ENCODE results near the gene PAXX. TPM values are rescaled to one million over a fixed set of nuclear protein-coding genes. Genes with fewer than 3 reads are reported as not detected.
A peak's percentile ranks its signal among the peaks of the same experiment; 100 is the strongest.

The PAXX gene, protein sequence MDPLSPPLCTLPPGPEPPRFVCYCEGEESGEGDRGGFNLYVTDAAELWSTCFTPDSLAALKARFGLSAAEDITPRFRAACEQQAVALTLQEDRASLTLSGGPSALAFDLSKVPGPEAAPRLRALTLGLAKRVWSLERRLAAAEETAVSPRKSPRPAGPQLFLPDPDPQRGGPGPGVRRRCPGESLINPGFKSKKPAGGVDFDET
- total RNA-seq, result 10 to 100 TPM; 49.3 to 85.2 (median 66.0) TPM

DNA sequence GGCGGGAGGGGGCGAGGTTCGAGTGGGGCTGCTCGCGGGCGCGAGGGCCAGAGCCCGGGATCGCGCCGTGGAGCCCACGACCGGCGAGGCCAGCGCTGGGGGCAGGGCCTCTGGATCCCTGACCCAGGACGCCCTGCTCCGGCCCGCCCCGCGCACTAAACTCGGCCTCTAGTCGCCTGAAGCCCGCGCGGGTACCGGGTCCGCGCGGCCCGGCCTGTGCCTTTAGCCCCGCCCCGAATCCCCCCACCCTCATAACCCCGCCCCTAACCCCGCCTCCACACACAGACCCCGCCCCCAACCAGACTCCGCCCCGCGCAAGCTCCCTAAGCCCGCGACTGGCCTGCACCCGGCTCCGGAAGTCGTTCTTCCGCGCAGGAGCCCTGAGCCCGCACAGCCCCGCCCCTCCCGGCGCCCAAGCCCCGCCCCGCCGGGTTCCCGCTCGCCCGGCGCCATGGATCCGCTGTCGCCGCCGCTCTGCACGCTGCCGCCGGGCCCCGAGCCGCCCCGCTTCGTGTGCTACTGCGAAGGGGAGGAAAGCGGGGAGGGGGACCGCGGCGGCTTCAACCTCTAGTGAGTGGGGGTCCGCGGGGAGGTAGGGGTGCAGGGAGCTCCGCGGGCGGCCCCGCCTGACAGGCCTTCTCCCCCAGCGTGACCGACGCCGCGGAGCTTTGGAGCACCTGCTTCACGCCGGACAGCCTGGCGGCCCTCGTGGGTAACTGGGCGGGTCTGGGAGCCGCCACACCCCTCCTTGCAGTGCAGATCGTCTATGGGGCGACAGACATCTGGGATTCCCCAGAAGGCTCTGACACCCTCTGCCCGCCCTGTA lies at the start of gene PAXX:
Gene PAXX, plus strand, starts transcription at position 430 of the 826 bp plus-strand sequence. Its CDS starts 22 bp downstream, at position 452.
- Histone ChIP-seq H3K4me1 (peaks cover 26 to 52% (median 43%) of the 10 kb centered on the region in 4 donors), H3K36me3 (no peaks in the 10 kb centered on the region), H3K27me3 (peaks cover 28% of the 10 kb centered on the region), H3K4me3 (peak within 1 kb of the TSS; percentile 64 to 79 (median 66)), H3K27ac (peak within 1 kb of the TSS; percentile 93 to 96 (median 94)), H3K9me3 (no peaks in the 10 kb centered on the region)
- TF ChIP-seq POLR2AphosphoS5 (IDR thresholded peaks at IDR 0.05) (peak in 1 of 3 donors; percentile 66), EP300 (IDR thresholded peaks at IDR 0.05; ENCODE audit: low read depth) (no peak), POLR2A (IDR thresholded peaks at IDR 0.05) (peak; percentile 18)
- TF ChIP-seq, protein P1, sequence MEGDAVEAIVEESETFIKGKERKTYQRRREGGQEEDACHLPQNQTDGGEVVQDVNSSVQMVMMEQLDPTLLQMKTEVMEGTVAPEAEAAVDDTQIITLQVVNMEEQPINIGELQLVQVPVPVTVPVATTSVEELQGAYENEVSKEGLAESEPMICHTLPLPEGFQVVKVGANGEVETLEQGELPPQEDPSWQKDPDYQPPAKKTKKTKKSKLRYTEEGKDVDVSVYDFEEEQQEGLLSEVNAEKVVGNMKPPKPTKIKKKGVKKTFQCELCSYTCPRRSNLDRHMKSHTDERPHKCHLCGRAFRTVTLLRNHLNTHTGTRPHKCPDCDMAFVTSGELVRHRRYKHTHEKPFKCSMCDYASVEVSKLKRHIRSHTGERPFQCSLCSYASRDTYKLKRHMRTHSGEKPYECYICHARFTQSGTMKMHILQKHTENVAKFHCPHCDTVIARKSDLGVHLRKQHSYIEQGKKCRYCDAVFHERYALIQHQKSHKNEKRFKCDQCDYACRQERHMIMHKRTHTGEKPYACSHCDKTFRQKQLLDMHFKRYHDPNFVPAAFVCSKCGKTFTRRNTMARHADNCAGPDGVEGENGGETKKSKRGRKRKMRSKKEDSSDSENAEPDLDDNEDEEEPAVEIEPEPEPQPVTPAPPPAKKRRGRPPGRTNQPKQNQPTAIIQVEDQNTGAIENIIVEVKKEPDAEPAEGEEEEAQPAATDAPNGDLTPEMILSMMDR (IDR thresholded peaks at IDR 0.05), result peak in 1 of 5 experiments; percentile 22
- WGBS, 2 donors (ENCODE audit: low coverage in 1 of 2), result 1% methylated on average over 20 of the region's 92 CpGs; no CpG with 5 or more reads in 1 of the 2 donors
- intact Hi-C loops (cut with DNase I; ENCODE audit: low total_unique reads), result no loop called here
- in situ Hi-C loops (cut with MboI; ENCODE audit: low pct_ligation_motif_present in 1 of 4, low pct_unique_long_range_greater_than_20kb in 1 of 4, low sequenced_read_pairs in 3 of 4), result no loop called here
- peak; percentile 96 for DNase-seq

DNA sequence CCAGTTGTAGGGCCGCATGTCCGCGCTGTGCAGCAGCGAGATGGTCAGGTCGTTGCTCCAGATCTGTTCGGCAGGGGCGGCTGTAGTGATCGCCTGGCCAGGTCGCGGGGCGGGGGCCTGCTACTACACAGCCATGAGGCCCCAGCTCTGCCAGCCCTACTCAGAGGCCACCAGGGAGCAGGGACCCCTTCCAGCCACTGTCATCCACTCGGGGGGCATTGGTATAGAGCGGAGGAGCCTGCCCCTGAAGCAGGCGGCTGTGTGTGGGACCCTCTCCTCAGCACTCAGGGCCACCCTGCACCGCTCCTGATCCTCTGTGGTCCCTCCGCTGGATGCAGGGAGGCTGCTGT lies 49.4 kb upstream of the PAXX start:
- H3K27ac ChIP-seq, result peak overlapping the region in 2 of 4 donors; percentile 93 to 96
- TF ChIP-seq POLR2A (IDR thresholded peaks at IDR 0.05), result no peak
- no peak for TF ChIP-seq POLR2AphosphoS5 (IDR thresholded peaks at IDR 0.05)
- TF ChIP-seq EP300 (IDR thresholded peaks at IDR 0.05; ENCODE audit: low read depth), result no peak
- TF ChIP-seq, protein P1 (IDR thresholded peaks at IDR 0.05), result no peak
- intact Hi-C loops (cut with DNase I; ENCODE audit: low total_unique reads), result loop anchor here (10.0 kb wide), 1 partner anchor 78 kb away; the partner anchor contains the start of gene EDF1
- DNase-seq, result no peak
- WGBS, 2 donors (ENCODE audit: low coverage in 1 of 2), result 89% methylated on average over 8 of the region's 16 CpGs; no CpG with 5 or more reads in 1 of the 2 donors
- H3K27me3 ChIP-seq, result no peaks in the 10 kb centered on the region
- H3K36me3 ChIP-seq, result peaks cover 0 to 26% (median 14%) of the 10 kb centered on the region in 4 donors
- H3K4me3 ChIP-seq, result peak overlapping the region in 2 of 4 donors; percentile 68 to 97
- no peaks in the 10 kb centered on the region for H3K9me3 ChIP-seq
- in situ Hi-C loops (cut with MboI; ENCODE audit: low pct_ligation_motif_present in 1 of 4, low pct_unique_long_range_greater_than_20kb in 1 of 4, low sequenced_read_pairs in 3 of 4), result no loop called here
- peaks cover 7 to 20% (median 13%) of the 10 kb centered on the region in 4 donors for H3K4me1 ChIP-seq

DNA sequence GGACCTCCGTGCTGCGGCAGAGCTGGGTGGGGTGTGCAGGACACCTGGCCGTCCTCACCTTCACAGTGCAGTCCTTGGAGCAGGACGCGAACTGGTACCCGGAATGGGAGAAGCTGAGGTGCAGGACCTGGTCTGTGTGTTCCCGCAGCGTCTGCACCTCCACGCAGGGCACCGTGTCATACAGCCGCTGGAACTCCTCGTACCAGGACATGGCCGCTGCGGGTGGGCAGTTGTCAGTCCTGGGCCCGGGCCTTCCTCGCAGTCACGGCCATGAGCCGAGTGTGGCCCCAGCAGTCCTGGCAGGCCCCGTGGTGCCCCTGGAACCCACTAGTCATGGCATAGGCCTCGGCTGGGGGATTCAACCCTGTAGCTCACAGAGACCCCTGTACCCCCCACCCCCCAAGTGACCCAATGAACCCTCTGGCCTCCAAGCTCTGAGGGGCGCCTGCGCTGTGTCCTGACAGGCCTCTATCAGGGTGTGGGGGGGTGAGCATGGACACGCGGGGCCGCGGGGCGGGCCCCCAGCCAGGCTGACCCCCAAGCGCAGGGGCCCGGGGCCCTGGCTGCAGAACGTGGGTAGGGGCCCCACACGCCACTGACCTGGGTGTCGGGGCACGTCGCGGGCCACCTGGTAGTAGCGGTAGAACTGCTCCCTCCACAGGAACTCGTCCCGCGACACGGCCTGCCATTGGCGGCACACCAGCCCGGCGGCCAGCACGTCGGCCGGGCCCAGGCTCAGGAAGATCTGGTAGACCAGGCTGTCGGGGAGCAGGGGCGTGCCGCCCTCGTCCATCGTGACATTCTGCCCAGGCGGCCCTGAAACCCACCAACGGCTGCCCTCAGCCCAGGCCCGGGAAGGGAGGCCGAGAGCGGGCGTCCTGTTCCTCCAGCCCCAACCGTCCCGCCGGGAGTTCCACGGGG lies 48.7 kb upstream of the PAXX start:
- 11% methylated on average over 26 of the region's 61 CpGs; no CpG with 5 or more reads in 1 of the 2 donors for WGBS, 2 donors (ENCODE audit: low coverage in 1 of 2)
- in situ Hi-C loops (cut with MboI; ENCODE audit: low pct_ligation_motif_present in 1 of 4, low pct_unique_long_range_greater_than_20kb in 1 of 4, low sequenced_read_pairs in 3 of 4), result no loop called here
- peaks cover 0 to 26% (median 14%) of the 10 kb centered on the region in 4 donors for H3K36me3 ChIP-seq
- peak; percentile 43 for DNase-seq
- no peaks in the 10 kb centered on the region for H3K9me3 ChIP-seq
- no peaks in the 10 kb centered on the region for H3K27me3 ChIP-seq
- peak overlapping the region; percentile 90 to 96 (median 92) for H3K27ac ChIP-seq
- H3K4me1 ChIP-seq, result peaks cover 7 to 27% (median 14%) of the 10 kb centered on the region in 4 donors
- H3K4me3 ChIP-seq, result peak overlapping the region; percentile 36 to 97 (median 79)
- intact Hi-C loops (cut with DNase I; ENCODE audit: low total_unique reads), result loop anchor here (10.0 kb wide), 1 partner anchor 79 kb away; the partner anchor contains the start of gene EDF1
- TF ChIP-seq POLR2AphosphoS5 (IDR thresholded peaks at IDR 0.05), result no peak
- TF ChIP-seq POLR2A (IDR thresholded peaks at IDR 0.05), result peak; percentile 2

DNA sequence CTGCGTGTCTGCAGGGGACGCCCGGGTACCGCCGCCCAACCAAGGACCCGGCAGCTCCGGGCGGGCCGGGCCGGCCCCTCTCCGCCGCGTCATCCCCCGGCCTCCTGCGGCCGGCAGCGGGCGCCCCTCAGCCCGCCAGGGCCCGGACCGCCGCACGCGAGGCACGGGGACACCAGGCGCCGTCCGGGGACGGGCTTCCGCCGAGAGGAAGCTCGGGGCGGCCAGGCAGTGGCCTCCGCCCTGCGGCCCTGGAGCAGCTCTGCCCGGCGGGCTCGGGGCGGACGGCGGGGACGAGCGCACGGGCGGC lies 48.1 kb upstream of the PAXX start:
- Histone ChIP-seq H3K27ac (peak overlapping the region; percentile 90 to 96 (median 92)), H3K9me3 (no peaks in the 10 kb centered on the region), H3K36me3 (peaks cover 0 to 26% (median 14%) of the 10 kb centered on the region in 4 donors), H3K27me3 (no peaks in the 10 kb centered on the region), H3K4me3 (peak overlapping the region; percentile 36 to 97 (median 79)), H3K4me1 (peaks cover 7 to 33% (median 19%) of the 10 kb centered on the region in 4 donors)
- in situ Hi-C loops (cut with MboI; ENCODE audit: low pct_ligation_motif_present in 1 of 4, low pct_unique_long_range_greater_than_20kb in 1 of 4, low sequenced_read_pairs in 3 of 4), result no loop called here
- TF ChIP-seq POLR2A (IDR thresholded peaks at IDR 0.05), result peak; percentile 7
- TF ChIP-seq, protein P1 (IDR thresholded peaks at IDR 0.05), result no peak
- intact Hi-C loops (cut with DNase I; ENCODE audit: low total_unique reads), result loop anchor here (10.0 kb wide), 1 partner anchor 79 kb away; the partner anchor contains the start of gene EDF1
- DNase-seq, result no peak
- WGBS, 2 donors (ENCODE audit: low coverage in 1 of 2), result 0% methylated on average over 35 of the region's 45 CpGs; no CpG with 5 or more reads in 1 of the 2 donors

All from transverse colon (tissue), 4 donors.